Hepatocyte (in vitro differentiated cells): ENCODE results near the gene CLEC12A. TPM values are rescaled to one million over a fixed set of nuclear protein-coding genes. Genes with fewer than 3 reads are reported as not detected.

Experiments
- DNase-seq: peaks from one replicate; pipeline ENCODE4 v3.0.0-alpha.2; 2016; ENCODE audit warnings: low spot score
- H2AFZ ChIP-seq: fragments of 200-600 bp; sonication (generic); 2 replicates; pipeline ENCODE4 v1.6.0; 2016; ENCODE audit warnings: antibody characterized with exemption, mild to moderate bottlenecking
- H3K27ac ChIP-seq: fragments of 200-600 bp; sonication (generic); 2 replicates; pipeline ENCODE4 v1.5.1; 2016; ENCODE audit warnings: mild to moderate bottlenecking
- H3K27me3 ChIP-seq: fragments of 200-600 bp; sonication (generic); 2 replicates; pipeline ENCODE4 v1.6.1; 2016
- H3K36me3 ChIP-seq: fragments of 200-600 bp; sonication (generic); replicated peaks from 2 replicates; pipeline ENCODE4 v1.5.1; 2016; ENCODE audit warnings: low read depth; ENCODE audit not compliant: insufficient read depth
- H3K4me1 ChIP-seq: fragments of 200-600 bp; sonication (generic); 2 replicates; pipeline ENCODE4 v1.5.1; 2016; ENCODE audit warnings: mild to moderate bottlenecking, moderate library complexity; ENCODE audit not compliant: insufficient read depth
- H3K4me2 ChIP-seq: fragments of 200-600 bp; sonication (generic); 2 replicates; pipeline ENCODE4 v1.6.0; 2016
- H3K4me3 ChIP-seq: fragments of 200-600 bp; sonication (generic); 2 replicates; pipeline ENCODE4 v1.5.1; 2016; ENCODE audit warnings: mild to moderate bottlenecking
- H3K79me2 ChIP-seq: fragments of 200-600 bp; sonication (generic); 2 replicates; pipeline ENCODE4 v1.6.0; 2017; ENCODE audit warnings: mild to moderate bottlenecking
- H3K9me2 ChIP-seq: fragments of 200-600 bp; sonication (generic); replicated peaks from 2 replicates; pipeline ENCODE4 v1.6.0; 2017; ENCODE audit warnings: mild to moderate bottlenecking; ENCODE audit not compliant: insufficient read depth
- H3K9me3 ChIP-seq: fragments of 200-600 bp; sonication (generic); 2 replicates; pipeline ENCODE4 v1.5.1; 2016; ENCODE audit warnings: low read depth, mild to moderate bottlenecking
- H4K20me1 ChIP-seq: fragments of 200-600 bp; sonication (generic); 2 replicates; pipeline ENCODE4 v1.6.0; 2016; ENCODE audit warnings: mild to moderate bottlenecking; ENCODE audit not compliant: insufficient read depth, poor library complexity, severe bottlenecking
- EZH2 ChIP-seq: fragments of 200-600 bp; sonication (generic); IDR thresholded peaks from 2 replicates; pipeline ENCODE4 v1.6.1; 2016; ENCODE audit warnings: antibody characterized with exemption, mild to moderate bottlenecking, borderline replicate concordance
- EZH2phosphoT487 ChIP-seq: fragments of 200-600 bp; sonication (generic); IDR thresholded peaks from one replicate; pipeline ENCODE4 v1.6.1; 2018; ENCODE audit warnings: antibody characterized with exemption, mild to moderate bottlenecking, low read depth, moderate library complexity; ENCODE audit not compliant: unreplicated experiment, severe bottlenecking
- whole genome bisulfite sequencing: methylation state at CpG from one replicate; pipeline ENCODE4 v1.1.6; 2016; ENCODE audit warnings: low lambda C conversion rate; ENCODE audit errors: missing lambda C conversion rate; 5-methylcytosine and 5-hydroxymethylcytosine counted together
- polyA plus RNA-seq: library from polyadenylated mRNA; unstranded; fragments of >200 nt; fragmentation: Nextera tagmentation; extraction: Ambion mirVana; gene quantifications from 2 replicates; pipeline ENCODE4 v1.2.1, GENCODE V29; 2016
- total RNA-seq: library from RNA; depleted of rRNA; stranded (reverse); fragments of >200 nt; gene quantifications from 2 replicates; pipeline ENCODE4 v1.2.3, GENCODE V29; 2014
- TF ChIP-seq, protein P1 (sequence below): fragments of 200-600 bp; sonication (generic); IDR thresholded peaks from 2 replicates; pipeline ENCODE4 v1.5.1; 2016; ENCODE audit warnings: antibody characterized with exemption, mild to moderate bottlenecking; ENCODE audit not compliant: poor library complexity

Gene CLEC12A
- total and polyA plus RNA-seq, 2 experiments from 2014 or later: 0.73 to 1.2 TPM

- Histone ChIP-seq H4K20me1 (no peaks in the 10 kb centered on the region), H3K36me3 (no peaks in the 10 kb centered on the region), H3K9me3 (no peaks in the 10 kb centered on the region), H3K9me2 (no peaks in the 10 kb centered on the region), H3K27me3 (no peaks in the 10 kb centered on the region), H3K4me1 (no peaks in the 10 kb centered on the region), H3K4me3 (no peak overlapping the region), H3K79me2 (no peaks in the 10 kb centered on the region), H3K27ac (no peak overlapping the region), H3K4me2 (no peak overlapping the region), H2AFZ (no peak overlapping the region)
- TF ChIP-seq EZH2phosphoT487: no peak
- TF ChIP-seq EZH2: no peak
- TF ChIP-seq, protein P1, sequence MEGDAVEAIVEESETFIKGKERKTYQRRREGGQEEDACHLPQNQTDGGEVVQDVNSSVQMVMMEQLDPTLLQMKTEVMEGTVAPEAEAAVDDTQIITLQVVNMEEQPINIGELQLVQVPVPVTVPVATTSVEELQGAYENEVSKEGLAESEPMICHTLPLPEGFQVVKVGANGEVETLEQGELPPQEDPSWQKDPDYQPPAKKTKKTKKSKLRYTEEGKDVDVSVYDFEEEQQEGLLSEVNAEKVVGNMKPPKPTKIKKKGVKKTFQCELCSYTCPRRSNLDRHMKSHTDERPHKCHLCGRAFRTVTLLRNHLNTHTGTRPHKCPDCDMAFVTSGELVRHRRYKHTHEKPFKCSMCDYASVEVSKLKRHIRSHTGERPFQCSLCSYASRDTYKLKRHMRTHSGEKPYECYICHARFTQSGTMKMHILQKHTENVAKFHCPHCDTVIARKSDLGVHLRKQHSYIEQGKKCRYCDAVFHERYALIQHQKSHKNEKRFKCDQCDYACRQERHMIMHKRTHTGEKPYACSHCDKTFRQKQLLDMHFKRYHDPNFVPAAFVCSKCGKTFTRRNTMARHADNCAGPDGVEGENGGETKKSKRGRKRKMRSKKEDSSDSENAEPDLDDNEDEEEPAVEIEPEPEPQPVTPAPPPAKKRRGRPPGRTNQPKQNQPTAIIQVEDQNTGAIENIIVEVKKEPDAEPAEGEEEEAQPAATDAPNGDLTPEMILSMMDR: no peak
- DNase-seq: no peak
- WGBS: 46% methylated on average over 2 of the region's 3 CpGs
These were observed 56.1 kb downstream of the CLEC12A start for GRCh38 chr12:10027311-10027710.

GRCh38 chr12:10027721-10028120 lies 56.5 kb downstream of the CLEC12A start:
- Histone ChIP-seq H2AFZ (no peak overlapping the region), H3K36me3 (no peaks in the 10 kb centered on the region), H3K27ac (no peak overlapping the region), H3K4me2 (no peak overlapping the region), H3K9me2 (no peaks in the 10 kb centered on the region), H3K4me1 (no peaks in the 10 kb centered on the region), H4K20me1 (no peaks in the 10 kb centered on the region), H3K4me3 (no peak overlapping the region), H3K9me3 (no peaks in the 10 kb centered on the region), H3K79me2 (no peaks in the 10 kb centered on the region), H3K27me3 (no peaks in the 10 kb centered on the region)
- DNase-seq: no peak
- TF ChIP-seq, protein P1: no peak
- no peak for TF ChIP-seq EZH2
- 65% methylated on average over 4 of the region's 4 CpGs for WGBS

GRCh38 chr12:10030446-10030845 lies 59.2 kb downstream of the CLEC12A start, which contains the start of gene CLEC9A:
Gene CLEC9A, plus strand, starts transcription at chr12:10030682. Its CDS starts 22,006 bp downstream, at chr12:10052688.
- WGBS: 96% methylated on average over 13 of the region's 14 CpGs

More at GRCh38 chr12:10030446-10030845, 59.2 kb downstream of the CLEC12A start, which contains the start of gene CLEC9A:
- TF ChIP-seq EZH2phosphoT487 (no peak), EZH2 (no peak)
- TF ChIP-seq, protein P1: no peak
- DNase-seq: no peak
- H3K36me3 ChIP-seq: no peaks in the 10 kb centered on the region
- H2AFZ ChIP-seq: no peak within 1 kb of the TSS
- no peaks in the 10 kb centered on the region for H3K4me1 ChIP-seq
- no peak within 1 kb of the TSS for H3K4me3 ChIP-seq
- H3K27ac ChIP-seq: no peak within 1 kb of the TSS
- no peaks in the 10 kb centered on the region for H3K27me3 ChIP-seq
- H3K9me2 ChIP-seq: no peaks in the 10 kb centered on the region
- no peaks in the 10 kb centered on the region for H3K79me2 ChIP-seq
- no peak within 1 kb of the TSS for H3K4me2 ChIP-seq
- H4K20me1 ChIP-seq: no peaks in the 10 kb centered on the region
- no peaks in the 10 kb centered on the region for H3K9me3 ChIP-seq
